Fibroblast of mammary gland (primary cell): ENCODE measurements around the gene CKM.

Experiments used
- DNase-seq: peaks from one replicate; pipeline ENCODE4 v3.0.0-alpha.2; 2010; ENCODE audit warnings: low read depth
- H3K4me3 ChIP-seq: 2 replicates; pipeline ENCODE4 v1.5.1; 2011; ENCODE audit warnings: low read depth, mild to moderate bottlenecking, low read length, moderate library complexity; ENCODE audit not compliant: control insufficient read depth
- CTCF ChIP-seq: conservative IDR thresholded peaks from 2 replicates; pipeline ENCODE4 v1.5.1; 2011; ENCODE audit warnings: low read depth, low read length, inconsistent platforms; ENCODE audit not compliant: control insufficient read depth, insufficient read depth

The CKM gene

GRCh38 chr19:45322744-45323281 lies at the start of gene CKM:
TSS of gene CKM (minus strand) at chr19:45322875. CDS start at chr19:45319713, 3,162 bp downstream.
- TF ChIP-seq CTCF, result no peak
- H3K4me3 ChIP-seq, result peak within 1 kb of the TSS; percentile 3
- no peak for DNase-seq

- peak; percentile 99 for DNase-seq
- H3K4me3 ChIP-seq, result peak within 1 kb of the TSS; percentile 76
- no peak for TF ChIP-seq CTCF
Observed at GRCh38 chr19:45370410-45371204, 47.9 kb upstream of the CKM start, which contains the start of gene ERCC2. TSS of gene ERCC2 (minus strand) at chr19:45370573. CDS start at chr19:45370540, 33 bp downstream.

- no peak overlapping the region for H3K4me3 ChIP-seq
- no peak for TF ChIP-seq CTCF
- no peak for DNase-seq
Observed at GRCh38 chr19:45368737-45369340, 46.2 kb upstream of the CKM start.

- no peak for TF ChIP-seq CTCF
Observed at GRCh38 chr19:45368127-45368526, 45.5 kb upstream of the CKM start.

GRCh38 chr19:45364696-45365095 lies 42.0 kb upstream of the CKM start:
- no peak for TF ChIP-seq CTCF
- no peak for DNase-seq
- no peak overlapping the region for H3K4me3 ChIP-seq

More at GRCh38 chr19:45368127-45368526, 45.5 kb upstream of the CKM start:
- DNase-seq, result no peak
- H3K4me3 ChIP-seq, result no peak overlapping the region

GRCh38 chr19:45363861-45364459 lies 41.3 kb upstream of the CKM start:
- no peak overlapping the region for H3K4me3 ChIP-seq
- TF ChIP-seq CTCF, result no peak
- DNase-seq, result no peak
